Fibroblast of pulmonary artery (primary cell): ENCODE measurements around the gene EAPP.
"Not testable (repeated sequence)": the region's sequence is repeated elsewhere in the genome, so short reads cannot be mapped to it uniquely, and the experiment has no call there.

Experiments
- DNase-seq: peaks from one replicate; pipeline ENCODE4 v3.0.0-alpha.2; 2010; ENCODE audit warnings: low read depth
- H3K4me3 ChIP-seq: replicated peaks from 2 replicates; pipeline ENCODE4 v1.5.1; 2011; ENCODE audit warnings: low read depth, mild to moderate bottlenecking, control low read depth, low read length, moderate library complexity
- CTCF ChIP-seq: IDR thresholded peaks from 2 replicates; pipeline ENCODE4 v1.5.1; 2011; ENCODE audit warnings: mild to moderate bottlenecking, control low read depth, low read length, inconsistent platforms; ENCODE audit errors: missing control alignments

EAPP gene

GRCh38 chr14:34538871-34539406 lies 562 bp downstream of the EAPP start:
- no peak for DNase-seq
- no peak for TF ChIP-seq CTCF
- H3K4me3 ChIP-seq = peak overlapping the region; percentile 97

- peak overlapping the region; percentile 97 for H3K4me3 ChIP-seq
- not testable (repeated sequence) for DNase-seq
Measured at GRCh38 chr14:34538096-34538495, 1.4 kb downstream of the EAPP start.

- H3K4me3 ChIP-seq = peak overlapping the region; percentile 97
- no peak for TF ChIP-seq CTCF
- DNase-seq = no peak
Measured at GRCh38 chr14:34537677-34538009, 1.9 kb downstream of the EAPP start.

- DNase-seq = peak; percentile 76
Measured at GRCh38 chr14:34536951-34537676, 2.4 kb downstream of the EAPP start.

GRCh38 chr14:34527591-34527990 lies 11.9 kb downstream of the EAPP start:
- TF ChIP-seq CTCF = no peak
- no peak for DNase-seq
- no peak overlapping the region for H3K4me3 ChIP-seq

More at GRCh38 chr14:34536951-34537676, 2.4 kb downstream of the EAPP start:
- no peak for TF ChIP-seq CTCF
- H3K4me3 ChIP-seq = peak overlapping the region; percentile 97

GRCh38 chr14:34524216-34524615 lies 15.3 kb downstream of the EAPP start:
- H3K4me3 ChIP-seq, DNase-seq: not testable (repeated sequence)

GRCh38 chr14:34522496-34522895 lies 17.0 kb downstream of the EAPP start:
- no peak for TF ChIP-seq CTCF
- DNase-seq = no peak
- H3K4me3 ChIP-seq = no peak overlapping the region

- DNase-seq, H3K4me3 ChIP-seq: not testable (repeated sequence)
Measured at GRCh38 chr14:34521071-34521470, 18.4 kb downstream of the EAPP start.

- DNase-seq, H3K4me3 ChIP-seq: not testable (repeated sequence)
Measured at GRCh38 chr14:34520304-34520970, 19.1 kb downstream of the EAPP start.
